GM23338 (cell line): ENCODE results near the gene SRGAP3. TPM values are rescaled to one million over a fixed set of nuclear protein-coding genes. Genes with fewer than 3 reads are reported as not detected.

Experiments used
- EZH2phosphoT487 ChIP-seq: fragments of 200-600 bp; sonication (generic); IDR thresholded peaks from one replicate; pipeline ENCODE4 v1.8.1; 2018; ENCODE audit warnings: antibody characterized with exemption; ENCODE audit not compliant: unreplicated experiment
- NANOG ChIP-seq: IDR thresholded peaks from 2 replicates; pipeline ENCODE4 v1.6.1; 2016; ENCODE audit warnings: antibody characterized with exemption, borderline replicate concordance
- POLR2AphosphoS5 ChIP-seq: IDR thresholded peaks from 2 replicates; pipeline ENCODE4 v1.6.1; 2016; ENCODE audit warnings: antibody characterized with exemption, low read depth
- STAT1 ChIP-seq: IDR thresholded peaks from one replicate; pipeline ENCODE4 v1.6.1; 2016; ENCODE audit warnings: antibody characterized with exemption; ENCODE audit not compliant: unreplicated experiment
- polyA plus RNA-seq: library from polyadenylated mRNA; unstranded; fragments of >200 nt; fragmentation: Nextera tagmentation; extraction: Ambion mirVana; gene quantifications from 2 replicates; pipeline ENCODE4 v1.2.1, GENCODE V29; 2016
- small RNA-seq: library from RNA; depleted of rRNA; stranded (forward); fragments of <200 nt; gene quantifications from one replicate; pipeline ENCODE3, GENCODE V24; 2014; ENCODE audit warnings: low replicate concordance
- total RNA-seq: library from RNA; depleted of rRNA; stranded (reverse); fragments of >200 nt; shearing (Covaris generic); gene quantifications from 2 replicates; pipeline ENCODE4 v1.2.3, GENCODE V29; 2014; rRNA removed
- TF ChIP-seq, protein P1 (sequence below): IDR thresholded peaks from one replicate; pipeline ENCODE4 v1.6.1; 2018; ENCODE audit warnings: antibody characterized with exemption; ENCODE audit not compliant: unreplicated experiment
- TF ChIP-seq, protein P2 (sequence below), 2 experiments: fragments of 200-600 bp in 1 of 2; sonication (generic) in 1 of 2; conservative IDR thresholded peaks; 2 replicates each; pipeline versions ENCODE4 v1.5.1 to v1.6.1; 2016 to 2017; ENCODE audit warnings: antibody characterized with exemption in 2 of 2, low read depth in 2 of 2, mild to moderate bottlenecking in 2 of 2, moderate library complexity in 1 of 2

Gene SRGAP3
- total and polyA plus RNA-seq, 2 experiments from 2014 or later, result 6.4 to 9.4 TPM

DNA sequence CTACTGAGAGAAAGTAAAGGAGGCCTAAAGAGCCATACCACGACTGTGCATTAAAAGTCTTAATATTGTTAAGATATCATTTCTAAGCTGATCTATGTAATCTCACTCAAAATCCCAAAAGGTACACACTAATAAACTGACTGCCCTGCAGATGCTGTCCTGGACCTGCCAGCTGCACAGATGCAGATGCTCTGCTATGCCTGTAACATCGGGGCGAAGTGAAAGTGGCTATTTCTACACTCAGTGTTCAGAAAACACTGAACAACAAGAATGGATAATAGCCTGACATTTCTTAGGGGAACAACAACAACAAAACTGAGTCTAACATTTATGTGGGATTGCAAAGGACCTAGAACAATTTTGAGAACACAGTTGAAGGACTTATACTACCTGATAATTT lies 318.1 kb downstream of the SRGAP3 start (continued):
- TF ChIP-seq, protein P1, sequence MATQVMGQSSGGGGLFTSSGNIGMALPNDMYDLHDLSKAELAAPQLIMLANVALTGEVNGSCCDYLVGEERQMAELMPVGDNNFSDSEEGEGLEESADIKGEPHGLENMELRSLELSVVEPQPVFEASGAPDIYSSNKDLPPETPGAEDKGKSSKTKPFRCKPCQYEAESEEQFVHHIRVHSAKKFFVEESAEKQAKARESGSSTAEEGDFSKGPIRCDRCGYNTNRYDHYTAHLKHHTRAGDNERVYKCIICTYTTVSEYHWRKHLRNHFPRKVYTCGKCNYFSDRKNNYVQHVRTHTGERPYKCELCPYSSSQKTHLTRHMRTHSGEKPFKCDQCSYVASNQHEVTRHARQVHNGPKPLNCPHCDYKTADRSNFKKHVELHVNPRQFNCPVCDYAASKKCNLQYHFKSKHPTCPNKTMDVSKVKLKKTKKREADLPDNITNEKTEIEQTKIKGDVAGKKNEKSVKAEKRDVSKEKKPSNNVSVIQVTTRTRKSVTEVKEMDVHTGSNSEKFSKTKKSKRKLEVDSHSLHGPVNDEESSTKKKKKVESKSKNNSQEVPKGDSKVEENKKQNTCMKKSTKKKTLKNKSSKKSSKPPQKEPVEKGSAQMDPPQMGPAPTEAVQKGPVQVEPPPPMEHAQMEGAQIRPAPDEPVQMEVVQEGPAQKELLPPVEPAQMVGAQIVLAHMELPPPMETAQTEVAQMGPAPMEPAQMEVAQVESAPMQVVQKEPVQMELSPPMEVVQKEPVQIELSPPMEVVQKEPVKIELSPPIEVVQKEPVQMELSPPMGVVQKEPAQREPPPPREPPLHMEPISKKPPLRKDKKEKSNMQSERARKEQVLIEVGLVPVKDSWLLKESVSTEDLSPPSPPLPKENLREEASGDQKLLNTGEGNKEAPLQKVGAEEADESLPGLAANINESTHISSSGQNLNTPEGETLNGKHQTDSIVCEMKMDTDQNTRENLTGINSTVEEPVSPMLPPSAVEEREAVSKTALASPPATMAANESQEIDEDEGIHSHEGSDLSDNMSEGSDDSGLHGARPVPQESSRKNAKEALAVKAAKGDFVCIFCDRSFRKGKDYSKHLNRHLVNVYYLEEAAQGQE, result no peak
- TF ChIP-seq NANOG (no peak), POLR2AphosphoS5 (no peak), EZH2phosphoT487 (no peak), STAT1 (no peak)
- TF ChIP-seq, protein P2, sequence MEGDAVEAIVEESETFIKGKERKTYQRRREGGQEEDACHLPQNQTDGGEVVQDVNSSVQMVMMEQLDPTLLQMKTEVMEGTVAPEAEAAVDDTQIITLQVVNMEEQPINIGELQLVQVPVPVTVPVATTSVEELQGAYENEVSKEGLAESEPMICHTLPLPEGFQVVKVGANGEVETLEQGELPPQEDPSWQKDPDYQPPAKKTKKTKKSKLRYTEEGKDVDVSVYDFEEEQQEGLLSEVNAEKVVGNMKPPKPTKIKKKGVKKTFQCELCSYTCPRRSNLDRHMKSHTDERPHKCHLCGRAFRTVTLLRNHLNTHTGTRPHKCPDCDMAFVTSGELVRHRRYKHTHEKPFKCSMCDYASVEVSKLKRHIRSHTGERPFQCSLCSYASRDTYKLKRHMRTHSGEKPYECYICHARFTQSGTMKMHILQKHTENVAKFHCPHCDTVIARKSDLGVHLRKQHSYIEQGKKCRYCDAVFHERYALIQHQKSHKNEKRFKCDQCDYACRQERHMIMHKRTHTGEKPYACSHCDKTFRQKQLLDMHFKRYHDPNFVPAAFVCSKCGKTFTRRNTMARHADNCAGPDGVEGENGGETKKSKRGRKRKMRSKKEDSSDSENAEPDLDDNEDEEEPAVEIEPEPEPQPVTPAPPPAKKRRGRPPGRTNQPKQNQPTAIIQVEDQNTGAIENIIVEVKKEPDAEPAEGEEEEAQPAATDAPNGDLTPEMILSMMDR (conservative IDR thresholded peaks at IDR 0.05; ENCODE audit: low read depth in 2 of 2), result no peak

Small RNA genes lying within 50 kb of the gene (small RNA-seq; reads per million reads assigned to genes)
- not detected for gene RF00416

Other genes with a start within 250 kb of the SRGAP3 start
- gene THUMPD3, start 113.4 kb upstream of the SRGAP3 start, total RNA-seq, result 30.1 and 37.3 TPM in 2 replicates
- gene THUMPD3, start 113.4 kb upstream of the SRGAP3 start, polyA plus RNA-seq, result 45.2 and 54.1 TPM in 2 replicates
- 140 and 172 TPM in 2 replicates for gene SETD5, start 148.0 kb upstream of the SRGAP3 start, total RNA-seq
- gene SETD5, start 148.0 kb upstream of the SRGAP3 start, polyA plus RNA-seq, result 132 and 143 TPM in 2 replicates